Hypothalamus (tissue), 51 donors: ENCODE measurements around the gene C19orf33.
"Not testable (repeated sequence)": the region's sequence is repeated elsewhere in the genome, so short reads cannot be mapped to it uniquely, and the experiment has no call there.

Experiments
- DNase-seq, 51 donors: peaks; one replicate each; lab custom pipeline; 2025; lab: John Stamatoyannopoulos, UW

The C19orf33 gene

DNA sequence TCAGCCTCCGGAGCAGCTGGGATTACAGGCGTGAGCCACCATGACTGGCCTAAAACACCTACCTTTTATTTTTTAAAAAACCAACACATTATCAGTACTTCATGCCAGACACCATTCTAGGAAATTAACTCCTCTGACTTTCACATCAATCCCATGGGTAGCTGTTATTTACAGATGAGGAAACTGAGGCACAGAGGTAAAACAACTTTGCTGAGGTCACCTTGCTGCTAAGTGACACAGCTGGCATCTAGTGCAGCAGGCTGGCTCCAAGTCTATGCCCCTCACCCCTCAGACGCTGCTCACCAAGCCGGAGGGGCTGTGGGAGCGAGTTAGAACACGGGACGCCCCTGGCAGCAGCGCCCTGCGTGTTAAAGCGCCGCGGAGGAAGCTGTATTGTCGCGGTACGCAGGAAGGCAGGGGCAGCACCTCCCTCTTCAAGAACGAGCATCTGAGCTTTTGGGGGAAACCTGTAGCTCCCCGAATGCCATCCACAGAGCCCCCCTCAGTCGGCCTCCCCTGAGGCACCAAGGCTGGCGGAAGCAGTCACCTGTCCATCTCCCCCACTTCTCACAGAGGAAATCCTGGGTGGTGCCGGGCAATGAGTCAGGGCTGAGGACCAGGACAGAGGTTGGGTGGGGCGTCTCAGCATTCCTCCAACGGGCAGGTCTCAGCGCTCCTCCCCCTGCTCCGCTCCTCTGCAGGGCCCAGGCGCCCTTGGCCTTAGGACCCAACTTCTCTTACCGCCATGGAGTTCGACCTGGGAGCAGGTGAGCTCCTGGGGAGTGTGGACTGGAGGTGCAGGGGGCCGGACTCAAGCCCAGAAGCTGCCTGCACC is at the start of gene C19orf33:
C19orf33 (plus strand) TSS at position 735 of the 835 bp plus-strand sequence; CDS start at position 746, 11 bp downstream.
- DNase-seq = no peak

GRCh38 chr19:38255383-38256014 is 48.6 kb upstream of the C19orf33 start:
- peak in 17 of 51 donors; percentile 18 to 55 (median 38) for DNase-seq

- not testable (repeated sequence) for DNase-seq
Observed at GRCh38 chr19:38261942-38262341, 42.1 kb upstream of the C19orf33 start.

DNA sequence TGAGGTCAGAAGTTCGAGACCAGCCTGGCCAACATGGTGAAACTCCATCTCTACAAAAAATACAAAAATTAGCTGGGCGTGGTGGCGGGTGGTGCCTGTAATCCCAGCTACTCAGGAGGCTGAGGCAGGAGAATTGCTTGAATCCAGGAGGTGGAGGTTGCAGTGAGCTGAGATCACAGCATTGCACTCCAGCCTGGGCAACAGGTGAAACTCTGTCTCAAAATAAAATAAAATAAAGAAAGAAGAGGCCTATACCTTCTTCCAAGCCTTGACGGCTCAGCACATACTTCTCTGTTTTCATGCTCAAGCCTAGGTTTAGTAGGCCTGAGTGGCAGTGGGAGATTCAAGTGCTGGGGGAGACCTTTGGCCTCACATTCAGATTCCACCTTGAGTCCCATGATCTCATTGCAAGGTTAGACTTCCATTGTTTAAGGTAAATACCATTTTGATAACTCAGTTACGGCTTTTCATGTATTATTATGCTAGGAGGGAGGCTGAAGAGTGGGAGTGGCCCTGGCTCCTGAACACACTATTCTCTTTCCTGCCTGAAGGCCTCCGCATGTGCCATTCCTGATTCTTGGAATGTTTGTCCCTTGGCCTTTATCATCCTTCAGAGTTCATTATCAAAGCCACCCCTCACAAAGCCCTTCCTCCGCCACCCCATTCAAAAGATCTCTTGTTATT is 41.3 kb upstream of the C19orf33 start:
- no peak for DNase-seq

DNA sequence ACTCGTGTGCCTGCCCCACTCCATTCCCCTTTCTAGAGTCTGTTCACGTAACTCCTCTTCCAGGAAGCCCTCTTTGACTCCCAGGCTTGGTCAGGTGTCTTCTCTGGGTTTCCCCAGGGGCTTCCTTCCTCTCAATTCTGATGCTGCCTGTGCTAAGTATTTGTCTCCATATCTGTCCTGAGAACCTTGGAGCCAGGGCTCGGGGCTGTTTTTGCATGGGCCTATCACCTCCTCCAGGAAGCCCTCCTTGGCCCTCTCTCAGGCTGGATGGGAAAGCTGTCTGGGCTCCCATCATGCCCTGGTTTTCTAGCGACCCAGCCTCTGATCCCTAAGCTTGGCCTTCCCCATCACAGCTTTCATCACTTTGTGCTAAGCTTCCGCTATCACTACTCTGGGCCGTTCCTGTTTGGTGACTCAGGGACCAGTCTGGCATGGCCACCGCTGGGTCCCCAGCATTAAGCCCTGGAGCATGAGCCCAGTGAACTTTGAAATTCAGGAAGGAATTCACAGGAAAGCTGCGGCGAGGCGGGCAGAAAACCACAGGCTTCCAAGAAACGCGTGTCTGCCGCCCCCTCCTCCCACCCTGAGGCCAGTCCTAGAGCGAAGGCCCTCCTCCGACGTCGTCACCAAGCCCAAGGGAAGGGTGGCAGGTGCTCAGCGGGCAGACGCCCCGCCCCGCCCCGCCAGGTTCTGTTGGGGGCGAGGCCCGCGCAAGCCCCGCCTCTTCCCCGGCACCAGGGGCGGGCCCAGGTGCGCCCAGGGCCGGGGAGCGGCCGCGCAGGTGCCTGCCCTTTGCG is 40.2 kb upstream of the C19orf33 start:
- peak in 14 of 51 donors; percentile 20 to 71 (median 50) for DNase-seq

GRCh38 chr19:38264486-38265212 is 39.4 kb upstream of the C19orf33 start, which contains the start of gene SPINT2:
SPINT2 (plus strand) TSS chr19:38264573; CDS start chr19:38264893, 320 bp downstream.
- DNase-seq = peak in 11 of 51 donors; percentile 30 to 71 (median 42)

DNA sequence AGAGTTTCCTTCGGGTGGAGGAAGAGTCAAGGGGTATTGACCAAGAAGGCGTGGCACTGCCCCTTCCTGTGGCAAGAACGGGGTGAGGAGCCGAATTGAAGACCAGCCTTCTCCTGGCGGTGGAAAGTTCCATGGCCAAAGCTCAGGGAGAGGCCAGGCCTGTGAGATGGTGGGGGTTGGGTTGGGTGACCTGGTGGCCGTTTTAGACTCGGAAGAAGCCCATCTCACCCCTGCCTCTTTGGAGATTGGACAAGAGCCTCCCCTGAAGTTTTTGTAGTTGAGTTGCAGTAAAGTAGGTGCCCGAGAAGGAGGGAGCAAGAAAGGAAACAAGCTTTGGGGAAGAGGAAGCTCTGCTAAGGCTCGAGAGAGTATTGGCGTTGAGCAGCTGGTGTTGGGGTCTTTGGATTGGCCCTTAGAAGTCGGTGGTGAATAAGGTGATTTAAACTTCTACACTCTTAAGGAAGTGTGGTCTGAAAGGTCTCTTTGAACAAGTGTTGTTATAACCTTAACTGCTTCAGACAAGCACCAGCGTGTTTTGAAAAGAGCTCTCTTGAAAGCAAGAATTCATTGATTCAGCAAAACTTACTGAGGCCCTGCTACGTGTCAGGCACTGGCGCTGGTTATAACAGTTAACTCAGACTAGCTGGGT is 38.7 kb upstream of the C19orf33 start:
- peak in 1 of 51 donors; percentile 15 for DNase-seq

DNA sequence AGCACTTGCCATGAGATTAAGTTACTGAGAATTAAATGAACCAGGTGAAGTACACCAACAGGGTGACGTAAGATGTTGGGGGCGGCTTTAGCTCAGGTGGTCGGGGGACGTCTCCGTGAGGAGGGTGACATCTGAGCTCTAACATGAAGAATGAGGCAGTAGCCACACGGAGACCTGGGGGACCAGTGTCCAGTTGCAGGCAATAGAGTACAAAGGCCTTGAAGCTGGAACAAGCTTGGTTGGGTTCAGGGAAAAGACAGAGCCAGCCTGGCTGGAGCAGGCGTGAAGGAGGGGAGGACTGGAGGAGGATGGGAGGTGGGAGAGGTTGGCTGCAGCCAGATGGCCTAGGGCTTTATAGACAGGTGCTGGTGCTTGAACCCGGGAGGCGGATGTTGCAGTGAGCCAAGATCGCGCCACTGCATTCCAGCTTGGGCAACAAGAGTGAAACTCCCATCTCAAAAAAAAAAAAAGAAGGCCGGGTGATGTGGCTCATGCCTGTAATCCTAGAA is 38.1 kb upstream of the C19orf33 start:
- DNase-seq = no peak

DNA sequence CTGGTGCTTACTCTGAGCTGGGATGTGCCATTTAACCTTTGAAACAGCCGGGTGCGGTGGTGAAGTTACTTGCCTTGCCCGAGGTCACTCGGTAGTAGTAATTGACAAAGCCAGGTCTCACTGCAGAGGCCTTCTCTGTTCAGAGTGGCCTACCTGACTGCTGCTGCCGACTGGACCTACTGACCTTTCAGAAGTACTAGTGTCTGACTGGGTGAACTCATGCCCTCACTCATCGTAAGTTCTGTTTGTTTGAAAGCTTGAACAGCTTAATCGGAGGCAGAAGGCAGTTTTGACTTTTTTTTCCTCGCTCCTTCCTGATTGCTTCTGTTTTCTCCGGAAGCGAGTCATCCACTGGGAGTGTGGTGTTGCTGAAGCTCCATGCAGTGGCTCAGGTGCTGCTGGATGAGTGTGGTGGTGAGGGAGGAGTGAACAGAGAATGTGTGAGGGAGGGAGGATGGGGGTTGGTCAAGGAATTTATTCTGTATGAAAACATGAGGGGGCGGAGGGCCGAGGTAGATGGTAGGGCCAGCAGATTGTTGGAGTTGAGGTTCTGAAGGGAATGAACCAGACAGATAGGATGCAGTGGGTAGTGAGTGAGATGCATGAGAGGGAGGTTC is 37.0 kb upstream of the C19orf33 start:
- DNase-seq = peak in 1 of 51 donors; percentile 49

DNA sequence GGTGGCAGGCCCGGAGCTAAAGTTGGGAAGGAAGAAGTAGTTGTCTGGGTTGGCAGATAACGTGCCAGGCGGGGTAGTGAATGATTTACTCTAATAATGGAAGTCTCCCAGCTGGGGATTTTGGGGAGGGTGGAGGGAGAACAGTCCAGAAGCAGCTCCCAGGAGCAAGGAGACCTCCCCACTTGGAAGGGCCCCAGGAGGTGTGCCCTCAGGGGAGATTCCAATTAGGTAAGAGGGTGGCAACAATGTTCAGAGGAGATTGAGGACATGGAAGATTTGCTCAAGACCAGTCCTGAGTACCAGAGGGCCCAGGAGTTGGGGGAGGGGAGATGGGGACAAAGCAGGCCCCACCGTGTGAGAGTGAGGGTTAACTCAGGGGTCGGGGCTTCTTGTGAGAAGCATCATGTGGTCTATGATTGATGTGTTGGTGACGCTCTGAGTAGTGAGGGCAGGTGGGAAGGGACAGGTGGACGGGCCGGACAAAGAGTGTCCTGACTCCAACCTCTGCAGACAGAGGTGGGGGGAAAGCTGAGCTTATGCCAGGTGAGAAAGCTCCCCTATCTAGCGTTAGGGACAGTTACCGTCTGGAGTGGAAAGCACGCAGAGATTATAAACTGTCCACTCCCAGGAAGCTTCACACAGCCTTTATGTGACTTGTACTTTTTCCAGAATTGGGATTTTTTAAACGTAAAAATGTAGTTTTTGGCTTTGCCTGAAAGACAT is 36.1 kb upstream of the C19orf33 start:
- DNase-seq = no peak

- no peak for DNase-seq
Observed at GRCh38 chr19:38268539-38268938, 35.5 kb upstream of the C19orf33 start.

GRCh38 chr19:38270587-38271167 is 33.4 kb upstream of the C19orf33 start:
- DNase-seq = no peak

DNA sequence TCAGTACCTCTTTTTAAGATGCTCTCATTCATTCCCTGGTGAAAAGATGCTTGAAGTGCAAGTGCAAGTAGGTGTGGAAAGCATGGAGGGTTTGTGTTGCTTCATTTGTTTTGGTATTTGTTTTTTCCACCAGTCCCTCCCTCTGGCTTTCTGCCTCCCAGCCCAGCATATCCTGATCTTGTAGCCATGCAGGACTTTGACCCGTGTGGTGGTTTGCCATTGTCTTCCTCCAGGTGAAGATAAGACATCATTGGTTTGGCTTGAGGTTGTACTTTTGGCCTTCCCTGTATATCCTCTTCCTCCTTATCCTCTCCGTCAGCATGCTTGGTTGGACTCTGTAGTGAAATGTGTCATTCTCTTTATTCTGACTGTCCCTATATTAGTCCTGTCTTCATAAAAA is 30.6 kb upstream of the C19orf33 start:
- no peak for DNase-seq

GRCh38 chr19:38274739-38275138 is 29.3 kb upstream of the C19orf33 start:
- DNase-seq = peak in 37 of 51 donors; percentile 7 to 83 (median 49)

DNA sequence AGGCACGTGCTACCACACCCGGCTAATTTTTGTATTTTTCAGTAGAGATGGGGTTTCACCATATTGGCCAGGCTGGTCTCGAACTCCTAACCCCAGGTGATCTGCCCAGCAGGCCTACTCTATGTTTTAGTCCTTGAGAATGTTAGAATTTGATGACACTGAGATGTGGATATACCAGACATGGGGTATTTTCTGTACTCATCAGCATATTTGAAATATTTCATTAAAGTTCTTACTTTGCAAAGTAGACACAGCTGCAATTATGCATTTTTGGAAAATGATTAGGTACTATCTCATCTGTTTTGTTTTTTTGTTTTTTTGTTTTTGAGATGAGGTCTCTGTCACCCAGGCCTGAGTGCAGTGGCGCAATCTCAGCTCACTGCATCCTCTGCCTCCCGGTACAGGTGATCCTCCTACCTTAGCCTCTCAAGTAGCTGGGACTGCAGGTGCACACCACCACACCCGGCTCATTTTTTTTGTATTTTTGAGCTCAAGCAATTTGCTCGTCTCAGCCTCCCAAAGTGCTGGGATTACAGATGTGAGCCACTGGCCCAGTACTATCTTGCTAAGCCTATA is 27.0 kb upstream of the C19orf33 start:
- DNase-seq = no peak

DNA sequence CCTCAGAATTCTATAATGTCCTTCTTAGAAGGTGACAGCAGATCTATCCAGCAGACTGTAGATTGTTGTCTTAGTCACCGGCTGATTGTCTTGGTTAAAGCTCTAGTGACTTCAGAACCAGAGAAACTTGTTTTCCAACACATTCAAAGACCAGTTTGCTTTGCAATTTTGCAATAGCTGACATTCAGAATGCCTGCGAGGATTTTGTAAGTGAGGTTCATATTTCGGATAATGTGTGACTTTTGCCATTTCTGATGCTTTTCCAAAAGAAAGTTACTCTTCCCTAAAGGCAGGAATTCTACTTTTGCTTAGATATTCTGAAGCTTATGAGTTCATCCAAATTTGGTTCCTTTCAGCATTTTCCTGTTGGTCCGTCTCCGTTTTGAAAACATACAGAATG is 26.5 kb upstream of the C19orf33 start:
- DNase-seq = no peak
